GM12872 (cell line): Measurements from ENCODE around the gene BMP5.

Source experiments
- CTCF ChIP-seq: IDR thresholded peaks from 3 replicates; pipeline ENCODE4 v1.5.1; 2011; ENCODE audit warnings: low read depth, mild to moderate bottlenecking, low read length, moderate library complexity; ENCODE audit not compliant: insufficient read depth

The BMP5 gene

GRCh38 chr6:55746473-55746872 lies 128.9 kb downstream of the BMP5 start:
- TF ChIP-seq CTCF, result no peak

GRCh38 chr6:55734256-55734655 lies 141.1 kb downstream of the BMP5 start:
- no peak for TF ChIP-seq CTCF

GRCh38 chr6:55729665-55730064 lies 145.7 kb downstream of the BMP5 start:
- TF ChIP-seq CTCF, result no peak

GRCh38 chr6:55726144-55726543 lies 149.2 kb downstream of the BMP5 start:
- TF ChIP-seq CTCF, result no peak

GRCh38 chr6:55714831-55715230 lies 160.6 kb downstream of the BMP5 start:
- no peak for TF ChIP-seq CTCF

- no peak for TF ChIP-seq CTCF
Measured at GRCh38 chr6:55713436-55713835, 162.0 kb downstream of the BMP5 start.

- TF ChIP-seq CTCF, result no peak
Measured at GRCh38 chr6:55708711-55709110, 166.7 kb downstream of the BMP5 start.
